Smooth muscle cell (in vitro differentiated cells): ENCODE data around the gene TTLL13. TPM values are rescaled to one million over a fixed set of nuclear protein-coding genes. Genes with fewer than 3 reads are reported as not detected.

Experiments used
- DNase-seq: peaks from one replicate; lab custom pipeline; 2025; ENCODE audit not compliant: unreplicated experiment; lab: John Stamatoyannopoulos, UW
- H2AFZ ChIP-seq: fragments of 200-600 bp; sonication (generic); 2 replicates; pipeline ENCODE4 v1.6.0; 2016; ENCODE audit warnings: antibody characterized with exemption, low read depth, mild to moderate bottlenecking
- H3F3A ChIP-seq: fragments of 200-600 bp; sonication (generic); 2 replicates; pipeline ENCODE4 v1.6.0; 2017; ENCODE audit warnings: antibody characterized with exemption, low read depth
- H3K27ac ChIP-seq: fragments of 200-600 bp; sonication (generic); 2 replicates; pipeline ENCODE4 v1.5.1; 2016; ENCODE audit warnings: low read depth, mild to moderate bottlenecking
- H3K27me3 ChIP-seq: fragments of 200-600 bp; sonication (generic); 2 replicates; pipeline ENCODE4 v1.6.1; 2016; ENCODE audit warnings: low read depth, mild to moderate bottlenecking
- H3K36me3 ChIP-seq: fragments of 200-600 bp; sonication (generic); 2 replicates; pipeline ENCODE4 v1.5.1; 2016; ENCODE audit warnings: low read depth
- H3K4me1 ChIP-seq: fragments of 200-600 bp; sonication (generic); 2 replicates; pipeline ENCODE4 v1.5.1; 2016; ENCODE audit warnings: low read depth
- H3K4me2 ChIP-seq: fragments of 200-600 bp; sonication (generic); 2 replicates; pipeline ENCODE4 v1.6.0; 2016; ENCODE audit warnings: mild to moderate bottlenecking
- H3K4me3 ChIP-seq: fragments of 200-600 bp; sonication (generic); 2 replicates; pipeline ENCODE4 v1.5.1; 2016; ENCODE audit warnings: mild to moderate bottlenecking
- H3K79me2 ChIP-seq: fragments of 200-600 bp; sonication (generic); 2 replicates; pipeline ENCODE4 v1.6.0; 2016; ENCODE audit warnings: low read depth, mild to moderate bottlenecking
- H3K9ac ChIP-seq: fragments of 200-600 bp; sonication (generic); 2 replicates; pipeline ENCODE4 v1.6.0; 2016; ENCODE audit warnings: low read depth
- H3K9me3 ChIP-seq: fragments of 200-600 bp; sonication (generic); replicated peaks from 2 replicates; pipeline ENCODE4 v1.5.1; 2016; ENCODE audit warnings: low read depth
- H4K20me1 ChIP-seq: fragments of 200-600 bp; sonication (generic); 2 replicates; pipeline ENCODE4 v1.6.0; 2016; ENCODE audit warnings: low read depth
- WGBS: methylation state at CpG from one replicate; pipeline ENCODE4 v1.1.7; 2016; ENCODE audit warnings: low lambda C conversion rate; 5-methylcytosine and 5-hydroxymethylcytosine counted together
- polyA plus RNA-seq: library from polyadenylated mRNA; unstranded; fragments of >200 nt; fragmentation: Nextera tagmentation; extraction: Ambion mirVana; gene quantifications from 2 replicates; pipeline ENCODE4 v1.2.1, GENCODE V29; 2016
- total RNA-seq: library from RNA; depleted of rRNA; stranded (reverse); fragments of >200 nt; gene quantifications from 2 replicates; pipeline ENCODE4 v1.2.3, GENCODE V29; 2014
- TF ChIP-seq, protein P1 (sequence below): fragments of 200-600 bp; sonication (generic); IDR thresholded peaks from 2 replicates; pipeline ENCODE4 v1.5.1; 2017; ENCODE audit warnings: borderline replicate concordance, mild to moderate bottlenecking, antibody characterized with exemption; ENCODE audit not compliant: insufficient read depth, poor library complexity, severe bottlenecking

The TTLL13 gene
- total and polyA plus RNA-seq, 2 experiments from 2014 or later = 0.15 to 0.36 TPM

DNA sequence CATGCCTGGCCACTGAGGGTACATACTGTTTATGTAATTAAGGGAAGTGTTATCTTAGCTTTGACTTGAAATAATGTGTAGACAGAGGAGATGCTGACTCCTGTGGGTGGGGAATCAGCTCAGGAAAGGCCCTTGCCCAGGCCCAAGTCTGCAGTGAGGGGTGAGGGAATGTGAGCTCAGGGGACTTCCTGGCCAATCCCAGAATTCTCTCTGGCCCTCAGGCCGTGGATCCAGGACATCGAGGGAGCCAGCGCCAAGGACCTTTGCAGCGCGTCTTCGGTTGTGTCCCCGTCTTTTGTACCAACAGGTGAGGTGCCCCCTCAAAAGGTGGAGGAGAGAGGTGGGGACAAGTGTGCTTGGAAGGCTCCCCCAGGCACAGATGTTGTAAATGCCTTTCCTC is 22.0 kb upstream of the TTLL13 start:
- no peak for DNase-seq
- Histone ChIP-seq H3K9me3 (no peaks in the 10 kb centered on the region), H3K9ac (no peak overlapping the region), H3K4me1 (no peaks in the 10 kb centered on the region), H3K36me3 (no peaks in the 10 kb centered on the region), H4K20me1 (peaks cover 2% of the 10 kb centered on the region), H3K27ac (no peak overlapping the region), H3K79me2 (no peaks in the 10 kb centered on the region), H2AFZ (no peak overlapping the region), H3K27me3 (no peaks in the 10 kb centered on the region), H3K4me2 (no peak overlapping the region), H3F3A (no peaks in the 10 kb centered on the region), H3K4me3 (no peak overlapping the region)
- TF ChIP-seq, protein P1, sequence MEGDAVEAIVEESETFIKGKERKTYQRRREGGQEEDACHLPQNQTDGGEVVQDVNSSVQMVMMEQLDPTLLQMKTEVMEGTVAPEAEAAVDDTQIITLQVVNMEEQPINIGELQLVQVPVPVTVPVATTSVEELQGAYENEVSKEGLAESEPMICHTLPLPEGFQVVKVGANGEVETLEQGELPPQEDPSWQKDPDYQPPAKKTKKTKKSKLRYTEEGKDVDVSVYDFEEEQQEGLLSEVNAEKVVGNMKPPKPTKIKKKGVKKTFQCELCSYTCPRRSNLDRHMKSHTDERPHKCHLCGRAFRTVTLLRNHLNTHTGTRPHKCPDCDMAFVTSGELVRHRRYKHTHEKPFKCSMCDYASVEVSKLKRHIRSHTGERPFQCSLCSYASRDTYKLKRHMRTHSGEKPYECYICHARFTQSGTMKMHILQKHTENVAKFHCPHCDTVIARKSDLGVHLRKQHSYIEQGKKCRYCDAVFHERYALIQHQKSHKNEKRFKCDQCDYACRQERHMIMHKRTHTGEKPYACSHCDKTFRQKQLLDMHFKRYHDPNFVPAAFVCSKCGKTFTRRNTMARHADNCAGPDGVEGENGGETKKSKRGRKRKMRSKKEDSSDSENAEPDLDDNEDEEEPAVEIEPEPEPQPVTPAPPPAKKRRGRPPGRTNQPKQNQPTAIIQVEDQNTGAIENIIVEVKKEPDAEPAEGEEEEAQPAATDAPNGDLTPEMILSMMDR = no peak
- 92% methylated on average over 7 of the region's 7 CpGs for WGBS

- H3K4me2 ChIP-seq = no peak overlapping the region
- no peaks in the 10 kb centered on the region for H3K36me3 ChIP-seq
- H3K27me3 ChIP-seq = no peaks in the 10 kb centered on the region
- TF ChIP-seq, protein P1 = no peak
- peaks cover 5% of the 10 kb centered on the region for H3K79me2 ChIP-seq
- H2AFZ ChIP-seq = no peak overlapping the region
- no peak for DNase-seq
- H3F3A ChIP-seq = no peaks in the 10 kb centered on the region
- H3K27ac ChIP-seq = no peak overlapping the region
- WGBS = 96% methylated on average over 38 of the region's 38 CpGs
- peaks cover 5% of the 10 kb centered on the region for H3K4me1 ChIP-seq
- no peaks in the 10 kb centered on the region for H3K9me3 ChIP-seq
- no peak overlapping the region for H3K4me3 ChIP-seq
- no peak overlapping the region for H3K9ac ChIP-seq
- H4K20me1 ChIP-seq = peaks cover 10% of the 10 kb centered on the region
These were observed 21.3 kb upstream of the TTLL13 start for GRCh38 chr15:90227816-90228772.

GRCh38 chr15:90228960-90229359 is 20.4 kb upstream of the TTLL13 start:
- TF ChIP-seq, protein P1 = no peak
- Histone ChIP-seq H3K4me2 (no peak overlapping the region), H3F3A (no peaks in the 10 kb centered on the region), H3K9ac (no peak overlapping the region), H3K4me1 (peaks cover 5% of the 10 kb centered on the region), H3K27ac (no peak overlapping the region), H2AFZ (no peak overlapping the region), H3K27me3 (no peaks in the 10 kb centered on the region), H3K79me2 (peaks cover 6% of the 10 kb centered on the region), H4K20me1 (peaks cover 10% of the 10 kb centered on the region), H3K4me3 (no peak overlapping the region), H3K9me3 (no peaks in the 10 kb centered on the region), H3K36me3 (no peaks in the 10 kb centered on the region)
- 97% methylated on average over 15 of the region's 15 CpGs for WGBS
- no peak for DNase-seq

DNA sequence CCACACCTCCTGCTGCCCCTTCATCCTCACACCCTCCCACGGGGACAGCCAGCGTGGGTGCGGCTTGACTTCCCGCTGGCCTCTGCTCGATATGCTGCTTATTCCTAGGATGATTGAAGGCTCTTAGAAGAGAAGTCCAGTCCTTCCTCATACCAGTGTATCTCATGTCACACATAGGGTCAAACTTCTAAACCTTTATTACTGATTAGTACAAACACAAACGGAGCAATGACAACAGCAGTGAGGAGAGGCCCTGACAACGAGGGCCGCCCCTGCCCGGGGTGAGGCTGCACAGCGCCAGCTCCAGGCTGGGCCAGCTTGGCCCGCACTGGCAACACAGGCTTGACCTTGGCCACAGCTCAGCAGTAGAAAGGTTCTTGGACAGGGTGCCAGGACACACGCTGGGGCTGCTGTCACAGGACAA is 19.3 kb upstream of the TTLL13 start:
- no peaks in the 10 kb centered on the region for H3F3A ChIP-seq
- peaks cover 11% of the 10 kb centered on the region for H3K4me1 ChIP-seq
- TF ChIP-seq, protein P1 = no peak
- H4K20me1 ChIP-seq = peaks cover 10% of the 10 kb centered on the region
- 92% methylated on average over 12 of the region's 12 CpGs for WGBS
- H2AFZ ChIP-seq = no peak overlapping the region
- H3K4me2 ChIP-seq = no peak overlapping the region
- H3K79me2 ChIP-seq = peaks cover 6% of the 10 kb centered on the region
- no peaks in the 10 kb centered on the region for H3K27me3 ChIP-seq
- no peak overlapping the region for H3K4me3 ChIP-seq
- no peak overlapping the region for H3K9ac ChIP-seq
- H3K27ac ChIP-seq = no peak overlapping the region
- no peak for DNase-seq
- H3K9me3 ChIP-seq = no peaks in the 10 kb centered on the region
- H3K36me3 ChIP-seq = no peaks in the 10 kb centered on the region
